K562 (cell line): ENCODE data around the gene CDKL1. TPM values are rescaled to one million over a fixed set of nuclear protein-coding genes. Genes with fewer than 3 reads are reported as not detected.

Source experiments
- ATAC-seq: fragments of 200-7000 bp; cut with Tn5 transposase; 3 replicates; pipeline ENCODE4 v1.9.1; 2020; ENCODE audit warnings: moderate library complexity
- BruUV-seq: library from RNA; stranded (reverse); fragments of 400-500 nt; replicated peaks from 2 replicates; lab custom pipeline; 2021; lab: Mats Ljungman, UMichigan
- CTCF ChIA-PET: fragments of 300-600 bp; formaldehyde crosslinking; extraction: SDS; loops from one replicate; lab custom pipeline; 2021; ENCODE audit warnings: low intra/inter-chr PET ratio; lab: Yijun Ruan, JAX
- POLR2A ChIA-PET: fragments of 300-600, 350-650 bp; sonication (Branson Sonifier 250); formaldehyde crosslinking; extraction: SDS; loops from one replicate; lab custom pipeline; 2021; ENCODE audit warnings: antibody characterized with exemption, inconsistent platforms; lab: Yijun Ruan, JAX
- DNase-seq, 4 experiments: peaks; one replicate each; pipeline versions ENCODE4 v3.0.0 to v3.0.0-alpha.2; 2011 to 2018; ENCODE audit warnings: low spot score in 3 of 4, mixed read lengths in 3 of 4; ENCODE audit errors: extremely low read depth in 1 of 4
- FAIRE-seq: peaks from 2 replicates; lab custom pipeline; 2011; peaks lifted over from hg19 to GRCh38; lab: Jason Lieb, UNC
- H2AFZ ChIP-seq: 2 replicates; pipeline ENCODE4 v1.6.0; 2011; ENCODE audit warnings: low read depth, low read length, control low read depth, inconsistent platforms
- H3K27ac ChIP-seq: fragments of 200-600 bp; 3 replicates; pipeline ENCODE4 v1.8.0; 2011; ENCODE audit warnings: low read depth, mild to moderate bottlenecking, control low read depth, inconsistent platforms, low read length, moderate library complexity, mixed read lengths; ENCODE audit errors: extremely low read depth
- H3K27me3 ChIP-seq, 2 experiments: fragments of 300-600 bp in 1 of 2; 2 replicates in 1 of 2; 3 replicates in 1 of 2; pipeline versions ENCODE4 v1.6.0 to v1.8.0; 2011; ENCODE audit warnings: inconsistent platforms in 2 of 2, low read length in 2 of 2, mild to moderate bottlenecking in 1 of 2, mixed read lengths in 1 of 2, moderate library complexity in 1 of 2; ENCODE audit not compliant: control insufficient read depth in 2 of 2, insufficient read depth in 2 of 2
- H3K36me3 ChIP-seq: fragments of 300-600 bp; 3 replicates; pipeline ENCODE4 v1.8.0; 2011; ENCODE audit warnings: mild to moderate bottlenecking, low read length, inconsistent platforms; ENCODE audit not compliant: control insufficient read depth, insufficient read depth
- H3K4me1 ChIP-seq, 2 experiments: fragments of 200-600 bp in 1 of 2; replicated peaks in 1 of 2; 2 replicates in 1 of 2; 3 replicates in 1 of 2; pipeline versions ENCODE4 v1.5.1 to v1.8.0; 2011; ENCODE audit warnings: inconsistent platforms in 2 of 2, low read length in 2 of 2, mild to moderate bottlenecking in 1 of 2, mixed read lengths in 1 of 2, moderate library complexity in 1 of 2; ENCODE audit not compliant: control insufficient read depth in 2 of 2, insufficient read depth in 2 of 2
- H3K4me2 ChIP-seq: 2 replicates; pipeline ENCODE4 v1.6.1; 2011; ENCODE audit warnings: low read length, control low read depth, inconsistent platforms, mixed read lengths; ENCODE audit not compliant: insufficient read depth
- H3K4me3 ChIP-seq: fragments of 200-600 bp; sonication (generic), shearing (Covaris generic); 2 replicates; pipeline ENCODE4 v1.5.1; 2016; ENCODE audit warnings: control low read depth, inconsistent platforms
- H3K79me2 ChIP-seq: fragments of 200-600 bp; 3 replicates; pipeline ENCODE4 v1.8.0; 2011; ENCODE audit warnings: low read length, inconsistent platforms; ENCODE audit not compliant: control insufficient read depth, insufficient read depth
- H3K9ac ChIP-seq, 2 experiments: 2 replicates each; pipeline versions ENCODE4 v1.6.0 to v1.6.1; 2011; ENCODE audit warnings: low read depth in 2 of 2, low read length in 2 of 2, control low read depth in 1 of 2, inconsistent platforms in 1 of 2, mild to moderate bottlenecking in 1 of 2, mixed read lengths in 1 of 2; ENCODE audit not compliant: insufficient read depth in 1 of 2
- H3K9me1 ChIP-seq: one replicate; pipeline ENCODE4 v1.6.0; 2011; ENCODE audit warnings: inconsistent platforms, mild to moderate bottlenecking, low read length, moderate library complexity; ENCODE audit not compliant: control insufficient read depth, insufficient read depth
- H3K9me3 ChIP-seq: replicated peaks from 2 replicates; pipeline ENCODE4 v1.5.1; 2011; ENCODE audit warnings: low read depth, low read length, inconsistent platforms; ENCODE audit not compliant: control insufficient read depth, insufficient read depth
- H4K20me1 ChIP-seq: replicated peaks from 2 replicates; pipeline ENCODE4 v1.6.1; 2011; ENCODE audit warnings: low read length, inconsistent platforms, mixed read lengths; ENCODE audit not compliant: control insufficient read depth, insufficient read depth
- KLF6 ChIP-seq: fragments of 250-450 bp; sonication (Bioruptor Pico); IDR thresholded peaks from 2 replicates; pipeline ENCODE4 v1.4.0; 2020; ENCODE audit warnings: mild to moderate bottlenecking, moderate library complexity, borderline replicate concordance
- ZNF121 ChIP-seq: sonication (generic); formaldehyde crosslinking; conservative IDR thresholded peaks from 2 replicates; pipeline ENCODE4 v1.8.0; 2022; ENCODE audit warnings: missing genetic modification reagents
- ZNF217 ChIP-seq: sonication (generic); formaldehyde crosslinking; IDR thresholded peaks from 2 replicates; pipeline ENCODE4 v1.8.0; 2022; ENCODE audit warnings: mild to moderate bottlenecking, missing genetic modification reagents
- ZNF583 ChIP-seq: fragments of 250-450 bp; sonication (Bioruptor Pico); IDR thresholded peaks from 2 replicates; pipeline ENCODE4 v1.4.0; 2020
- WGBS: fragments of 100-300 bp; shearing (Covaris generic); methylation state at CpG from one replicate; pipeline ENCODE4 v1.1.6; 2016; ENCODE audit warnings: low coverage, mixed read lengths; ENCODE audit not compliant: insufficient coverage; ENCODE audit errors: missing lambda C conversion rate; 5-methylcytosine and 5-hydroxymethylcytosine counted together
- in situ Hi-C: fragments of 300-500 bp; cut with MboI; formaldehyde crosslinking; loops from 4 replicates; pipeline ENCODE4 v1.15.0; 2018; ENCODE audit warnings: inconsistent platforms, mixed read lengths
- intact Hi-C: fragments of 100-400 bp; cut with micrococcal nuclease; formaldehyde crosslinking; loops from 2 replicates; pipeline ENCODE4 v1.14.2; 2022
- polyA plus RNA-seq, 8 experiments: library from polyadenylated mRNA; depleted of rRNA in 4 of 8; stranded (reverse) in 5 of 8; unstranded in 3 of 8; fragments of >200 nt; fragmentation: Nextera tagmentation in 2 of 8; fragmentation: Illumina TruSeq in 1 of 8; extraction: Ambion mirVana in 2 of 8; extraction: Trizol in 1 of 8; gene quantifications; 2 replicates each; pipeline versions ENCODE4 v1.2.1 to v1.2.3, GENCODE V29; 2011 to 2014; ENCODE audit warnings: inconsistent platforms in 1 of 8, missing spikeins in 1 of 8
- total RNA-seq, 7 experiments: library from RNA; depleted of rRNA in 6 of 7; stranded (reverse); fragments of >200 nt in 6 of 7; fragmentation: Illumina TruSeq in 2 of 7; extraction: Trizol in 2 of 7; gene quantifications; 2 replicates each; pipeline versions ENCODE4 v1.2.1 to v1.2.3, GENCODE V29; 2011 to 2021; ENCODE audit warnings: low replicate concordance in 1 of 7

CDKL1 gene
- total and polyA plus RNA-seq, 9 of the 15 experiments (the other 6 are each of a cell fraction or from before 2014, with no cell fraction given), result 2.3 to 35.0 (median 7.5) TPM

DNA sequence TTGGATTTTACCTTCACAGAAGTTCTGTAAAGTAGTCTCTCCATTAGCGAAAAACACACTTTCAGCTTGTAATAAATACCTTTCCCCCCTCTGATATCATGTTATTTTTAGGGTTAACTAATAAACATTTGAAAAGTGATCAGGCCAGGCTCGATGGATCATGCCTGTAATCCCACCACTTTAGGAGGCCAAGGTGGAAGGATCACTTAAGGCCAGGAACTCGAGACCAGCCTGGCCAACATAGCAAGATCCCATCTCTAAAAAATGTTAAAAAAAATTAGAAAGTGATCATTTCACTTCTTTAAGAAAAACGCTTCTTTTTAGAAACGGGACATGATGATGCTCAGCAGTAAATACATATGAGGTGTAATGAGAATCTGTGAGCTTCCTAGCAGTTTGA is 2.0 kb downstream of the CDKL1 start:
- Histone ChIP-seq H3K4me2 (peak overlapping the region; percentile 33; the same call in 1 of the 2 replicates), H3K9me3 (no peaks in the 10 kb centered on the region), H3K4me1 (peaks cover 5 to 15% of the 10 kb centered on the region in 2 experiments; a peak in 4 of 5 replicates), H3K27me3 (no peaks in the 10 kb centered on the region), H3K4me3 (peak overlapping the region; percentile 60; the same call in 1 of the 2 replicates), H4K20me1 (no peaks in the 10 kb centered on the region), H3K27ac (no peak overlapping the region), H2AFZ (no peak overlapping the region), H3K79me2 (peaks cover 24% of the 10 kb centered on the region), H3K9ac (no peak overlapping the region; a peak in 2 of 4 replicates), H3K9me1 (no peaks in the 10 kb centered on the region), H3K36me3 (peaks cover 11% of the 10 kb centered on the region; the same call in 1 of the 3 replicates)
- WGBS, result 40% methylated on average over 5 of the region's 5 CpGs
- POLR2A ChIA-PET, result no interaction called here
- FAIRE-seq (no peak), DNase-seq (no peak), ATAC-seq (no peak)
- in situ Hi-C loops, result no loop called here
- no TSS peak for BruUV-seq
- intact Hi-C loops, result loop anchor here (2.0 to 5.0 kb wide), 2 partner anchors 52 to 138 kb away; partner anchors contain the start of gene MAP4K5
- CTCF ChIA-PET, result no interaction called here
- TF ChIP-seq KLF6 (CRISPR knock-in tag) (no peak), ZNF121 (peak; percentile 65)

GRCh38 chr14:50389668-50390441 is 6.8 kb downstream of the CDKL1 start:
- ATAC-seq, result no peak
- DNase-seq, result no peak
- POLR2A ChIA-PET, result interaction anchor here (0.7 to 1.0 kb wide), 2 partner anchors 12 to 23 kb away, joined by 3 read pairs; no protein-coding TSS in a partner anchor
- BruUV-seq, result no TSS peak
- no peak for FAIRE-seq
- no peaks in the 10 kb centered on the region for H3K9me1 ChIP-seq
- H3K4me2 ChIP-seq, result no peak overlapping the region
- peaks cover 11% of the 10 kb centered on the region; the same call in 1 of the 3 replicates for H3K36me3 ChIP-seq
- H3K79me2 ChIP-seq, result peaks cover 7% of the 10 kb centered on the region
- 81% methylated on average over 9 of the region's 9 CpGs for WGBS
- CTCF ChIA-PET, result no interaction called here
- intact Hi-C loops, result no loop called here
- no peak overlapping the region for H3K27ac ChIP-seq
- no peak overlapping the region for H3K9ac ChIP-seq
- no peaks in the 10 kb centered on the region for H3K9me3 ChIP-seq
- H4K20me1 ChIP-seq, result no peaks in the 10 kb centered on the region
- peaks cover 0 to 6% of the 10 kb centered on the region in 2 experiments; a peak in 3 of 5 replicates for H3K4me1 ChIP-seq
- no peaks in the 10 kb centered on the region for H3K27me3 ChIP-seq
- TF ChIP-seq ZNF217 (CRISPR knock-in tag) (no peak), ZNF583 (CRISPR knock-in tag) (no peak)
- no peak overlapping the region for H3K4me3 ChIP-seq
- in situ Hi-C loops, result no loop called here
- no peak overlapping the region for H2AFZ ChIP-seq
